SKM-1 (cell line): Measurements from ENCODE around the gene ARPC1B.
A peak's percentile ranks its signal among the peaks of the same experiment; 100 is the strongest.
"Not testable (repeated sequence)": the region's sequence is repeated elsewhere in the genome, so short reads cannot be mapped to it uniquely, and the experiment has no call there.

Experiments
- DNase-seq: peaks from one replicate; lab custom pipeline; 2025; ENCODE audit not compliant: unreplicated experiment; lab: John Stamatoyannopoulos, UW

Gene ARPC1B

GRCh38 chr7:99374111-99375064 lies at the start of gene ARPC1B:
TSS of gene ARPC1B (plus strand) at chr7:99374730. CDS start at chr7:99385715, 10,985 bp downstream.
- DNase-seq = peak; percentile 75

- DNase-seq = no peak
These were observed 49.5 kb upstream of the ARPC1B start for GRCh38 chr7:99325001-99325493.

GRCh38 chr7:99325592-99326407 lies 48.7 kb upstream of the ARPC1B start, which contains the start of gene ARPC1A:
TSS of gene ARPC1A (plus strand) at chr7:99325898. CDS start at chr7:99333354, 7,456 bp downstream.
- DNase-seq = peak; percentile 85

- no peak for DNase-seq
These were observed 48.1 kb upstream of the ARPC1B start for GRCh38 chr7:99326408-99326782.

- DNase-seq = peak; percentile 84
These were observed 44.1 kb upstream of the ARPC1B start for GRCh38 chr7:99330314-99330961.

- no peak for DNase-seq
These were observed 43.5 kb upstream of the ARPC1B start for GRCh38 chr7:99331002-99331401.

- no peak for DNase-seq
These were observed 34.9 kb upstream of the ARPC1B start for GRCh38 chr7:99339595-99339994.

- DNase-seq = no peak
These were observed 33.9 kb upstream of the ARPC1B start for GRCh38 chr7:99340659-99341058.

GRCh38 chr7:99344061-99344647 lies 30.4 kb upstream of the ARPC1B start:
- DNase-seq = no peak

- DNase-seq = not testable (repeated sequence)
These were observed 23.9 kb upstream of the ARPC1B start for GRCh38 chr7:99350641-99351040.

GRCh38 chr7:99352247-99352646 lies 22.3 kb upstream of the ARPC1B start:
- DNase-seq = no peak

- no peak for DNase-seq
These were observed 19.4 kb upstream of the ARPC1B start for GRCh38 chr7:99355098-99355497.

- DNase-seq = no peak
These were observed 16.6 kb upstream of the ARPC1B start for GRCh38 chr7:99357701-99358490.

GRCh38 chr7:99358521-99358920 lies 16.0 kb upstream of the ARPC1B start:
- not testable (repeated sequence) for DNase-seq

GRCh38 chr7:99359465-99360154 lies 14.9 kb upstream of the ARPC1B start:
- no peak for DNase-seq

- no peak for DNase-seq
These were observed 11.7 kb upstream of the ARPC1B start for GRCh38 chr7:99362801-99363200.

GRCh38 chr7:99363286-99363685 lies 11.2 kb upstream of the ARPC1B start:
- no peak for DNase-seq

GRCh38 chr7:99365318-99366141 lies 9.0 kb upstream of the ARPC1B start:
- DNase-seq = no peak
